ENCODE measurements around the gene YEATS4.

Gene YEATS4

GRCh38 chr12:69423037-69423905, 63.7 kb downstream of the YEATS4 start:
- TF ChIP-seq CTCF (IDR thresholded peaks at IDR 0.05; ENCODE audit: extremely low read depth, missing control alignments), result no peak
- no peak for DNase-seq (ENCODE audit: low spot score)

DNA sequence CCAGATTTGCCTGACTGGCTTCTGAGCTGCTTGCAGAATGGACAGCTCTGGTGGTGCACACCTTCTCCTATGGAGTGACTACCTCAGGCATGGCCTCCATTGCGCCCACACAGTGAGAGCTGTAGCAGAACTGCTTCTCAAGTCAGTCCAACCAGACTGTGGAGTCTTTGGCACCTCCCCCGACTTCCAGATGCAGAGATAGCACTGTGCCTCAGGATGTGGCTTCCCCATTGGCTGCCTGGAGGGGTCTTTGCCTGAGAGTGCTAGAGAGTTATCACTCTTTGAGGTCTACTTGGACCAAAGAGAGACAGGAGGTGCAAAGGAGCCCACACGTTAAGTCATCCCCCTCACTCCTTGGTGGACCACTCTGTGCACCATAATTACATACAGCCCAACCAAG, 65.9 kb downstream of the YEATS4 start:
- DNase-seq (ENCODE audit: low spot score), result no peak
- no peak for TF ChIP-seq CTCF (IDR thresholded peaks at IDR 0.05; ENCODE audit: extremely low read depth, missing control alignments)

DNA sequence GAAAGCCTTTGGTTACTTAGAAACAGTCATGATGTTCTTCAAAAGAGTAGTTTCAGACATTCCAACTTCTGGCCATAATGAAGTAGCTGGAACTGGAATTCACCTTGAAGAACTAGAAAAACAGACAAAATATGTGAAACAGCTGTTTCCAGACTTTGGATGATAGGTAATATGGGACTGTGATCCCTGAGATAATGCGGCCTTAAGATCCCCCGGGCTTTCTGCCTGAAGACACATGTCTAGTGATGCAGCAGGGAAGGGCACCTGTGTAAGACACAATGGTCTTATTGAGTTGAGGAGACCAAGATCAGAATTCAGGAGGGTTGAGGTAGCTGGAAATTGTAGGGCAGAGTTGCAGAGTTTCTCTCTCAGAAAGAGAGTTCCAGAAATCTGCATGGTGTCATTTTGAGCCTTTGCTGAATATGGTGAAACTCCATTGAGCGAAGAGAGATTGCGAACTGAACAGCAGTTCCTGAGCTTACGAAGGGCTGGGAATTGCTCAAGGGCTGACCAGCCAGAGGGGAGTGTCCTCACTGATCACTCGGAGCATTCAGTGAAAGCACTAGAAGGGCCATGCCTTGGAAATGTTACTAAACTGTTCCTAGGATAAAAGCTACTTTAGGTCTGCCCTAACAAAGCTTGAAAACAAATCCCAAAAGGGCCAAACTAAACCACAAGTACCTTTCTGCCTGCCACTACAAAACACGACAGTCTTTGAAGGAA, 69.0 kb downstream of the YEATS4 start:
- no peak for DNase-seq (ENCODE audit: low spot score)
- TF ChIP-seq CTCF (IDR thresholded peaks at IDR 0.05; ENCODE audit: extremely low read depth, missing control alignments), result no peak

DNA sequence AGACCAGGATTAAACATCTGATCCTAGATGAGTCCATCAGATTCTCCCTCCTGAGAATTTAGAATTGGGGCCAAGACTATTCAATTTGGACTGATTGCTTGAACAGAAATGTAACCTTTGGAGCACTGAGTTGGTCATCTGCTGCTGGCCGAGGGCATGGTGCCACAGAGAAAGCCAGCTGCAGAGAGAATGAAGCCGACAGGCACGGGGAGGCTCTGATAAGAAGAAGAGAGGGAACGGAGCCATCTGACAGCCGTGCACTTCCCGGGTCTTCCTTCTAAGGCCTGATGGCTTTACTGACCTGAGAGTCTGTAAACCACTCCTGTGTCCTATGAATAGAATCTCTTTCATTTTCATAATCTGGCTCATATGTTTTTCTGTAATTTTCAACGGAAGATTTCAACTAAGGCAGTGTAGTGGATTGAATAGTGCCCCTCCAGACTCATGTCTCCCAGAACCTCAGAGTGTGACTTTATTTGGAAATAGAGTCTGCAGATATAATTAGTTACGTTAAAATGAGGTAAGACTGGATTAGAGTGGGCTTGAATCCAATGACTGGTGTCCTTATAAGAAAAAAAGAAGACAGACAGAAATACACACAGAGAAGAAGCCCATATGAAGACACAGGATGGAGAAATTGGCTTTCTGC, 71.5 kb downstream of the YEATS4 start:
- TF ChIP-seq CTCF (IDR thresholded peaks at IDR 0.05; ENCODE audit: extremely low read depth, missing control alignments), result no peak
- no peak for DNase-seq (ENCODE audit: low spot score)

GRCh38 chr12:69431591-69432222, 72.2 kb downstream of the YEATS4 start:
- no peak for DNase-seq (ENCODE audit: low spot score)
- TF ChIP-seq CTCF (IDR thresholded peaks at IDR 0.05; ENCODE audit: extremely low read depth, missing control alignments), result no peak

- TF ChIP-seq CTCF (IDR thresholded peaks at IDR 0.05; ENCODE audit: extremely low read depth, missing control alignments), result no peak
- DNase-seq (ENCODE audit: low spot score), result no peak
These were observed 74.1 kb downstream of the YEATS4 start for GRCh38 chr12:69433653-69434052.

All from GM20000 (cell line).